PC-9 (cell line): ENCODE data around the gene METRN.

Experiments used
- CTCF ChIP-seq: fragments of 200-600 bp; sonication (generic); conservative IDR thresholded peaks from 2 replicates; pipeline ENCODE4 v1.6.1; 2017; ENCODE audit warnings: mixed run types, antibody characterized with exemption, mild to moderate bottlenecking, moderate library complexity
- EZH2 ChIP-seq: fragments of 200-600 bp; sonication (generic); IDR thresholded peaks from 2 replicates; pipeline ENCODE4 v1.8.0; 2017; ENCODE audit warnings: antibody characterized with exemption, low read depth

- TF ChIP-seq EZH2: no peak
- TF ChIP-seq CTCF: no peak
Measured at GRCh38 chr16:756428-756827, 41.5 kb downstream of the METRN start.
